Adipocyte (in vitro differentiated cells): ENCODE measurements around the gene CRAT.

Experiments used
- DNase-seq: peaks from one replicate; pipeline ENCODE4 v3.0.0-alpha.2; 2015; ENCODE audit warnings: low read depth
- H3K27me3 ChIP-seq: replicated peaks from 2 replicates; pipeline ENCODE4 v1.7.0; 2013; ENCODE audit warnings: mild to moderate bottlenecking, low read length, moderate library complexity; ENCODE audit not compliant: control insufficient read depth, insufficient read depth
- H3K36me3 ChIP-seq: 2 replicates; pipeline ENCODE4 v1.7.0; 2013; ENCODE audit warnings: low read length, mild to moderate bottlenecking, moderate library complexity; ENCODE audit not compliant: control insufficient read depth, insufficient read depth, severe bottlenecking
- H3K4me1 ChIP-seq: 2 replicates; pipeline ENCODE4 v1.7.0; 2013; ENCODE audit warnings: mild to moderate bottlenecking, low read length, moderate library complexity; ENCODE audit not compliant: control insufficient read depth, insufficient read depth
- H3K4me3 ChIP-seq: 2 replicates; pipeline ENCODE4 v1.7.0; 2013; ENCODE audit warnings: mild to moderate bottlenecking, low read length, moderate library complexity
- H3K9ac ChIP-seq: 2 replicates; pipeline ENCODE4 v1.7.0; 2013; ENCODE audit warnings: mild to moderate bottlenecking, low read length, moderate library complexity
- H3K9me3 ChIP-seq: 2 replicates; pipeline ENCODE4 v1.7.0; 2013; ENCODE audit warnings: mild to moderate bottlenecking, low read length, moderate library complexity; ENCODE audit not compliant: control insufficient read depth

The CRAT gene

DNA sequence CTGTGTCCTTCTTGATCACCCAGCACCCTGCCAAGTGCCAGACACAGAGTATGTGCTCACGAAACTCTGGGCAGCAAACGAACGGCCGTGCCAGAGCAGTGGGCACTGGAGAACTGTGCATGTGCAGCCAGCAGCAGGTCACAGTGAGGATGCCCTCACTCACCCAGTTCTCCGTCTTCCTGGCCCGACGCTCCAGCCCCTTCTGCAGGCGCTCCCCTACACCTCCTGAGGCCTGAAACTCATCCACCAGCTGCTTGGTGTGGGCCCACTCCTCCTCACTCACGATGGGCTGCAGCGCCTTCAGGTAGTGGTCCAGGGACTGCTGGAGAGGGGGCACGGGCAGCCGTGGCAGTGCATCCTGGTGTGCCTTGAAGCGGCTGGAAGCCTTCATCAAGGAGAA lies 2.9 kb downstream of the CRAT start:
- Histone ChIP-seq H3K4me1 (peaks cover 17% of the 10 kb centered on the region), H3K36me3 (peaks cover 15% of the 10 kb centered on the region), H3K4me3 (no peak overlapping the region), H3K9ac (no peak overlapping the region), H3K27me3 (no peaks in the 10 kb centered on the region), H3K9me3 (no peaks in the 10 kb centered on the region)
- DNase-seq, result no peak

DNA sequence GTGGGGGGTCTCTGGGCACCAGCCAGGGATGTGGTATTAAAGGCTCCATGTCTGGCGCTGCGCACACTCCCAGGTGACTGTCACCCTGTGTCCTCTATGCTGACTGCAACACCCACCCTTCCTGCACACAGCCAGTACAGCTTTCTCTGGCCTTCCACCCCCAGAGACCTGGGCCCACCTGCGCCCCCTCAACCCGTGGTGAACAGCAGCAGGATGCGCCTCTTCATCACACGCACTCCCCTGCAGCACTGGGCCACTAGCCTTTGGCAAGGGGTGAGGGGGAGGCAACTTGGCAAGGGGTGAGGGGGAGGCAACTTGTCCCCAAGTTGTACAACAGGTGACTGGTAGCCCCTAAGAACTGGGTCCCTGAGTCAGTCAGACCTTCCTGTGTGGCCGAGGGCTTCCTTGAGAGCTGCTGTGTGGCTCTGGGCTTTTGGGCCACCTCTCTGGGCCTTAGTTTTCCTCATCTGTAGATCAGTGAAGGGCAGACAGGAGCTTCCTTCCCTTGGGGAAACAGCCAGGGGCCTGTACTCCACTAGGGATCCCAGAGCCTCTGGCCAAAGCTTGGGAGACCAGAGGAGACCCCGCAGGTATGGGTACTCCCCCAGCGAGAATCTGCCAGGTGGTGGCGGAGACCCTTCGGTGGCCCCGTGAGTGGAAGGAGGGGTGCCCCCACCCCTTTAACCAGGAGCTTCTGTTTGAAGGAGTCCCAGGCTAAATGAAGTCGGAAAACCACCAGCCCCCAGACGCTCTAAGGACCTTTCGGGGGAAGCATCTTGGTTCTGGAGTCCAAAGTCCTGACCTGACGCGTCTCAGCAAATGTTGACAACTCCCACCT lies 4.5 kb downstream of the CRAT start:
- H3K9me3 ChIP-seq, result no peaks in the 10 kb centered on the region

DNA sequence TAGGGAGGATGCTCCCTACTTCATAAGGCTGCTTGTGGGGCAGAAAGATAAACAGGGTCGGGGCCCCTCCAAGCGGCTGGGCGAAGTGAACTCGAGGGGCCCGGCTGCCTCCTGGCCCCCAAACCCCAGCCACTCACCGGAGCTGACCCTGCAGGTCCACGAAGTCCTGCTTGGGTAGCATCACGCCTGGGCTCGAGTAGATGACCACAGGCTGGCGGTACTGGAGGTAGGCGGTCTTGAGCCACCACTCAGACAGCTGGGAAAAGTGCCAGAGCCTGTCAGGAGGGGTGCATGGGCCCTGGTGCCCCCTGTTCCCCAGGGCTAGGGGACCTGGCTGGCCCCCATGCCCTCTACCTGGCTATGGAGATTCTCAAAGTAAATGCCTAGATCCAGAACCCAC lies 6.5 kb downstream of the CRAT start:
- Histone ChIP-seq H3K9me3 (no peaks in the 10 kb centered on the region), H3K9ac (no peak overlapping the region)

More for the DNA sequence above, 4.5 kb downstream of the CRAT start:
- Histone ChIP-seq H3K27me3 (no peaks in the 10 kb centered on the region), H3K36me3 (peaks cover 27% of the 10 kb centered on the region), H3K4me1 (peaks cover 17% of the 10 kb centered on the region), H3K9ac (no peak overlapping the region), H3K4me3 (no peak overlapping the region)
- DNase-seq, result no peak

DNA sequence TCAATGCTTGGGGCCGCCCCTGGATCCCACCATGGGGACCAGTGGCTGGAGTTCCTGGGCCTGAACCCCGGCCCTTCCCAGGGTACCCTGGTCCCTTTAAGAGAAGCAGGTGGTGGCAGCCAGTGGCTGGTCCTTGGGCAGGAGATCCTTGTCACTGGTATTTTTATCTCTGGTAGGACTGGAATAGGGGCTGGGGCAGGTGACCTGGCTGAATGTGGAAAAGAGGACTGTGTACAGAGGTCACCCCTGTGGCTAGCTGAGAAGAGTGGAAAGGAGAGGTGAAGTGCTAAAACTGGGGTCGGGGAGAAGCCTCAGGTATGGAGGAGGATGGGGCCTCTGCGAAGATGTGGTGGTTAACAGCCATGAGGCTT lies 7.0 kb downstream of the CRAT start:
- H3K9ac ChIP-seq, result no peak overlapping the region
- no peak for DNase-seq
- H3K4me3 ChIP-seq, result no peak overlapping the region
- no peaks in the 10 kb centered on the region for H3K9me3 ChIP-seq
- peaks cover 43% of the 10 kb centered on the region for H3K36me3 ChIP-seq
- peaks cover 7% of the 10 kb centered on the region for H3K4me1 ChIP-seq
- H3K27me3 ChIP-seq, result no peaks in the 10 kb centered on the region

More for the DNA sequence above, 6.5 kb downstream of the CRAT start:
- peaks cover 11% of the 10 kb centered on the region for H3K4me1 ChIP-seq
- no peaks in the 10 kb centered on the region for H3K27me3 ChIP-seq
- no peak for DNase-seq
- H3K4me3 ChIP-seq, result no peak overlapping the region
- H3K36me3 ChIP-seq, result peaks cover 43% of the 10 kb centered on the region

DNA sequence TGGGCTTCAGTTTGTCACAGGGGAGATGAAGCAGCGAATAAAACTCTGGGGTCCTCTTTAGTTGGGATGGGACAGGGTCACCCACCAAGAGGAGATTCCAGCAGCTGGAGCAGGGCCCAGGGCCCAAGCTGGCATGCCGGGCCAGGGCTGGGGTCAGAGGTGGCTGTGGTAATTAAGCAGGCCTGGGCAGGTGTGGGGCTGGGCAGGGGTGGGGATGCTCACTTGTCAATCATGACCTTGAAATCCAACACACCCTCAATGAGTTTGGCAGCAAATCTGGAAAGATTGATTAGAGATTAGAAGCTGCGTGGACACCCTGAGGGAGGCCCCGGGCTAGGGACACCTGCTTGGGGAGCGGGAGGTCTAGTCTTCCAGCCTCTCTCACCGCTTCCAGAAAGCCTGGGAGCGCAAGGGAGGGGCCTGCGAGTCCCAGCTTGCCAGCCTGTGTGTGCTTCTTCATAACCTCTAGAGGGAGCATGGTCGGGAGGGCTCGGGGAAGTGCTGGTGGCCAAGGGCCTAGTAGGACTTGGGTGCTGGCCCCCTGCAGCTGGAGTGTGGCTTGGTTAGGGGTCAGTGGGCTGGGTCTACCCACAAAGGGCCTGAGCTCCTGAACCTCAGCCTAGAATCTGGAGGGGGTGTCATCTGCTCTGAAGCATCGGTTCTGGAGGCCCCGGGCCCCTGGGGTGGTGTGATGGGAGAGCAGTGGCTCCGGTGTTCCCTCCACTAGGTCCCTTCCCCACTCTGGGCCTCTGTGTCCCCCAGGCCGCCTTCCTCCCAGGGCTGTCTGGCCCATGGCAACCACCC lies 7.6 kb downstream of the CRAT start:
- H3K4me1 ChIP-seq, result peaks cover 7% of the 10 kb centered on the region
- no peak overlapping the region for H3K9ac ChIP-seq
- DNase-seq, result peak; percentile 62
- H3K36me3 ChIP-seq, result peaks cover 49% of the 10 kb centered on the region
- H3K4me3 ChIP-seq, result no peak overlapping the region
- no peaks in the 10 kb centered on the region for H3K27me3 ChIP-seq
- H3K9me3 ChIP-seq, result no peaks in the 10 kb centered on the region

DNA sequence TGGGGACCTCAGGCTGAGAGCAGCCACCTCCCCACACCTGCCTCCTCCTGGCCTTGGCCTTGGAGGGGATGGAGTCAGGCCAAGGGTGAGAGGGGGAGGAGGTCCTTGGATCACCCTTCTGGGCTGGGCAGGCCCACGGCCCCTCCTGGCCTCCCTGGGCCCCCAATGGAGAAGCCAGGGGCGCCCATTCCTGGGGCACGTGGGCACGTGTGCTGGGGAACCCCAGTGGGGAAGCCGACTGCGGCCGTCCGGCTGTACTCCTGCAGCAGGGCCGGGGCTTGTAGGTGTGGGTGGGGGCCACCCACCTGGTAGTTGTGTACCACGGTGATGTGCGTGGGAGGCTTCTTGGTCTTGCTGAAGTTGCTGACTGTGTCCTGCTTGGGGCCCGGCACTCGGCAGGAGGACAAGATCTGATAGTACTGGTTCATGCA lies 8.5 kb downstream of the CRAT start:
- peaks cover 47% of the 10 kb centered on the region for H3K36me3 ChIP-seq
- no peak for DNase-seq
- no peaks in the 10 kb centered on the region for H3K27me3 ChIP-seq
- H3K9me3 ChIP-seq, result no peaks in the 10 kb centered on the region
- no peak overlapping the region for H3K4me3 ChIP-seq
- no peak overlapping the region for H3K9ac ChIP-seq
- peaks cover 7% of the 10 kb centered on the region for H3K4me1 ChIP-seq

DNA sequence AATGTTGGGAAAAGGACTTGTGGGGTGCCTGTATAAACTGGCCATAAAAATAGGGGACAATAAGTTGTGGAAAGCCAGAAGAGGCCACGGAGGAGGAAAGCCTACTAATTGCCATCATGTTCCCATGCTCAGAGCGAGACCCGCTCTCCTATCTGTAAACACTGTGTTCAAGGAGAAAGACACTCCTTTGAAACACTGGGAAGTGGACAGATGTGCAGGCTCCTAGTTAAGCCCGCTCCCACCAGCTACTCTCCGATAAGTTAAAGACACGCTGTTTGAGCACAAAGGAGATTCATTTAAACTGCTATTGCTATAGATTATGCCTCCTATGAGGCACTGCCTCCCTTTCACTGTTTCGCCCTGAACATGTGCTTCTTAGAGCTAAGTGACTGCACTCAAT lies 9.3 kb downstream of the CRAT start:
- Histone ChIP-seq H3K36me3 (peaks cover 50% of the 10 kb centered on the region), H3K9ac (no peak overlapping the region), H3K4me3 (no peak overlapping the region), H3K4me1 (peaks cover 7% of the 10 kb centered on the region), H3K27me3 (no peaks in the 10 kb centered on the region), H3K9me3 (no peaks in the 10 kb centered on the region)
- no peak for DNase-seq

DNA sequence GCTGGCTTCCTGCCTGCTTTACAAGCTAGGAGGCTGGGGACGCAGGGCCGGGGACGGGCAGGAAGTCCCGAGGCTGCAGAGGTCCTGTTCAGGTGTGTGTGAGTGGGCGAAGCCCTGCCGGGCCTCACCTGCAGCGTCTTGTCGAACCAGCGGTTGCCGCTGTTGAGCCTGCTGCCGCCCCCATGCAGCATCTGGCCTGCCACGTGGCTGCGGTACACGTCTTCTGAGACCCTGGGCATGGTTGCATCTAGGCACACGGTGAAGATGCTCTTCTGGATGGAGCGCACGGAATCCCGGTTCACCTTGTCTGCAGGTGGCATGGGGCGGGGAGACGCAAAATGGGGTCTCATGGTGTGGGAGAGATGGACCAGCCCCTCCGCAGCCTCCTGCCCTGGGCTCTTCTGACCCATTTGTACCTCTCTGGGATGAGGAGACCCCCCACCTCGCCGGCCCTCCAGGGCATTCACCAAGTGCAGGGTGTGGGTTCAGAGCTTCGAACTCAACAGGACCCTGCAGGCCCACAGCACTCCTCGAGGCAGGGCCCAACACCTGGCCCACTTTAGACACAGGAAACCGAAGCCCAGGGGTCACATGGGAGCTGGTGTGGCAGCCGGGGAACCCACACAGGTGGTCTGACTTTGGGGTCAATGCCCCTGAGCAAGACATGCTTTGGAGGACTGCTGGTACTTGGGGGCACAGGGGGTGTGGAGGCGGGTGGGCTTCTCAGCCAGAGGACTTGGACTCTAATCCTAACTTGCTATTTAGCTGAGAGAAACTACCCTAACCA lies 10.0 kb downstream of the CRAT start:
- Histone ChIP-seq H3K27me3 (no peaks in the 10 kb centered on the region), H3K9ac (no peak overlapping the region), H3K4me1 (peaks cover 7% of the 10 kb centered on the region), H3K4me3 (no peak overlapping the region), H3K9me3 (no peaks in the 10 kb centered on the region), H3K36me3 (peaks cover 54% of the 10 kb centered on the region)
- DNase-seq, result no peak

DNA sequence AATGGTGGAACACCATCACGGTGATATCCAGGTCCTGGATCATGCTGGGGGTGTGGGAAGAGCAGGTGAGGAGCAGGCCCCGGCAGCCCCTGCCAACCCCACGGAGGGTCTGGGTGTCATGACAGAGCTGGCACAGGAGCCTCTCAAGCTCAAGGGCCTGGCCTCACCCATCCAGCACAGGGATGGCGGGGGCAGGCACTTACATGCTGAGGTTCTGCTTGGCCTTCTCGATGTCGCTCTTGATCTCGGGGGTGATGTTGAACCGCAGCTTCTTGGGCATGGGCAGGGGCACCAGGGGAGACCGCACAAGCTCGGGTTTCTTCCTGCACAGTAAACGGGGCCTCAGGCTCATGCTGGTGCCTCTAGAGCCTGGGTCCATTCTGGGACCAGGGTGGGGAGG lies 12.3 kb downstream of the CRAT start:
- peaks cover 62% of the 10 kb centered on the region for H3K36me3 ChIP-seq
- no peaks in the 10 kb centered on the region for H3K9me3 ChIP-seq
- H3K27me3 ChIP-seq, result no peaks in the 10 kb centered on the region
- no peak for DNase-seq
- H3K4me3 ChIP-seq, result no peak overlapping the region
- H3K9ac ChIP-seq, result no peak overlapping the region
- H3K4me1 ChIP-seq, result peaks cover 2% of the 10 kb centered on the region

DNA sequence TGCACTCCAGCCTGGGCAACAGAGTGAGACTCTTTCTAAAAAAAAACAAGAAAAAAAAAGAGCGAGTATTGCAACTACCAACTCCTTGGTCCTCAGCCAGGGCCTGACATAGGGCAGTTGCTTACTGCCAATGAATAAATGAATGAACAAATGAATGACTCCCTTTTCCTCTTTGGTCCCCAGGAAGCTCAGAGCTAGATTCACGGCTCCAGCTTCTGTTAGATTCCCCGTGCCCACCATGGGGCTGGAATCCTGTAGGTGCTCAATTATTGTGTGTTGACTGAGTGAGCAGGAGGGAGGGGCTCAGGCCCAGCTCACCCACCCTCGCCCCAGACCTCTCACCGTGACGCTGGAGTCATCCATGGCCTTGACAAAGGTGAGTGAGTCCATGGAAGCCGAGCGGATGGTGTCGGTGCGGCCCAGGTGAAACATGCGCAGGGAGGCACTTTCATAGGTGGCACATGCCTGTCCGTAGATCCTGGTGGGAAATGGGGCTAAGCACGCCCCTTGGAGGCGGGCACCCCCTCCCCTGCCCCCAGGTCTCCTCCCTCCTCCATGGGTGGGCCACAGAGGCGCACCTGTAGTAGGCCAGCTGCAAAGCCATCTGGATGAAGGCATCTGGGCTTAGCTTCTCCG lies 12.8 kb downstream of the CRAT start:
- Histone ChIP-seq H3K36me3 (peaks cover 62% of the 10 kb centered on the region), H3K27me3 (no peaks in the 10 kb centered on the region), H3K9me3 (no peaks in the 10 kb centered on the region)

More for the DNA sequence above, 12.8 kb downstream of the CRAT start:
- H3K4me3 ChIP-seq, result no peak overlapping the region
- no peak for DNase-seq
- no peak overlapping the region for H3K9ac ChIP-seq
- H3K4me1 ChIP-seq, result peaks cover 3% of the 10 kb centered on the region
